AG10803 (cell line): ENCODE results near the gene GIPC2.

Source experiments
- DNase-seq: peaks from one replicate; pipeline ENCODE4 v3.0.0; 2010; ENCODE audit warnings: low read depth
- H3K4me3 ChIP-seq: 2 replicates; pipeline ENCODE4 v1.5.1; 2011; ENCODE audit warnings: mild to moderate bottlenecking, low read length, control low read depth
- CTCF ChIP-seq: conservative IDR thresholded peaks from 2 replicates; pipeline ENCODE4 v1.5.1; 2011; ENCODE audit warnings: mild to moderate bottlenecking, low read length, control low read depth, inconsistent platforms

GIPC2 gene

GRCh38 chr1:78094639-78095038 lies 48.9 kb downstream of the GIPC2 start:
- no peak for TF ChIP-seq CTCF
- no peak for DNase-seq
- H3K4me3 ChIP-seq: no peak overlapping the region

- no peak for TF ChIP-seq CTCF
- H3K4me3 ChIP-seq: no peak overlapping the region
- peak; percentile 85 for DNase-seq
Observed at GRCh38 chr1:78095593-78095992, 49.8 kb downstream of the GIPC2 start.

GRCh38 chr1:78096017-78096416 lies 50.3 kb downstream of the GIPC2 start:
- no peak for DNase-seq
- TF ChIP-seq CTCF: no peak
- no peak overlapping the region for H3K4me3 ChIP-seq

GRCh38 chr1:78096976-78097375 lies 51.2 kb downstream of the GIPC2 start:
- no peak for TF ChIP-seq CTCF
- no peak overlapping the region for H3K4me3 ChIP-seq
- no peak for DNase-seq

- no peak overlapping the region for H3K4me3 ChIP-seq
- no peak for TF ChIP-seq CTCF
Observed at GRCh38 chr1:78101051-78101450, 55.3 kb downstream of the GIPC2 start.

GRCh38 chr1:78101514-78101913 lies 55.7 kb downstream of the GIPC2 start:
- peak; percentile 90 for DNase-seq
- TF ChIP-seq CTCF: no peak

More at GRCh38 chr1:78101051-78101450, 55.3 kb downstream of the GIPC2 start:
- DNase-seq: no peak

GRCh38 chr1:78102082-78102481 lies 56.3 kb downstream of the GIPC2 start:
- peak; percentile 82 for DNase-seq
- H3K4me3 ChIP-seq: no peak overlapping the region
- TF ChIP-seq CTCF: no peak

More at GRCh38 chr1:78101514-78101913, 55.7 kb downstream of the GIPC2 start:
- H3K4me3 ChIP-seq: no peak overlapping the region
